Cardiac fibroblast (primary cell): ENCODE data around the gene MST1R.
"Not testable (repeated sequence)": the region's sequence is repeated elsewhere in the genome, so short reads cannot be mapped to it uniquely, and the experiment has no call there.

ENCODE experiments used
- DNase-seq, 2 donors: peaks; one replicate each; pipeline versions ENCODE4 v3.0.0 to v3.0.0-alpha.2; 2010; ENCODE audit warnings: low read depth in 2 of 2
- H3K4me3 ChIP-seq, 2 donors: replicated peaks in 1 of 2; 1 replicate in 1 of 2; 2 replicates in 1 of 2; pipeline ENCODE4 v1.5.1; 2011; ENCODE audit warnings: low read depth in 2 of 2, low read length in 2 of 2, mild to moderate bottlenecking in 2 of 2, moderate library complexity in 1 of 2
- CTCF ChIP-seq: IDR thresholded peaks from one replicate; pipeline ENCODE4 v1.5.1; 2011; ENCODE audit warnings: low read depth, mild to moderate bottlenecking, low read length, inconsistent platforms

The MST1R gene

GRCh38 chr3:49911124-49911420, 7.4 kb upstream of the MST1R start:
- no peak for DNase-seq
- H3K4me3 ChIP-seq = no peak overlapping the region
- TF ChIP-seq CTCF = no peak

- no peak overlapping the region for H3K4me3 ChIP-seq
- DNase-seq = no peak
- no peak for TF ChIP-seq CTCF
Observed at GRCh38 chr3:49910409-49911123, 6.9 kb upstream of the MST1R start.

GRCh38 chr3:49908373-49909199, 4.9 kb upstream of the MST1R start:
- no peak overlapping the region for H3K4me3 ChIP-seq
- TF ChIP-seq CTCF = no peak
- no peak for DNase-seq

- peak; percentile 50 to 60 for DNase-seq
- peak overlapping the region; percentile 1 to 16 for H3K4me3 ChIP-seq
Observed at GRCh38 chr3:49906073-49906743, 2.5 kb upstream of the MST1R start.

GRCh38 chr3:49904448-49904847, 775 bp upstream of the MST1R start:
- H3K4me3 ChIP-seq, DNase-seq: not testable (repeated sequence)

More at GRCh38 chr3:49906073-49906743, 2.5 kb upstream of the MST1R start:
- peak; percentile 76 for TF ChIP-seq CTCF

- no peak for TF ChIP-seq CTCF
- DNase-seq = no peak
- no peak overlapping the region for H3K4me3 ChIP-seq
Observed at GRCh38 chr3:49902511-49903345, 945 bp downstream of the MST1R start.
